ENCODE measurements around the gene FAM25C. TPM values are rescaled to one million over a fixed set of nuclear protein-coding genes. Genes with fewer than 3 reads are reported as not detected.
"Not testable (repeated sequence)": the region's sequence is repeated elsewhere in the genome, so short reads cannot be mapped to it uniquely, and the experiment has no call there.

FAM25C gene
- total RNA-seq, 2 donors from 2014 or later: not detected

GRCh38 chr10:47962785-47963184, 36.8 kb downstream of the FAM25C start:
- intact Hi-C loops (cut with DNase I); DNase-seq; ATAC-seq: not testable (repeated sequence)

- DNase-seq; intact Hi-C loops (cut with DNase I); ATAC-seq: not testable (repeated sequence)
Observed at GRCh38 chr10:47960699-47961098, 38.9 kb downstream of the FAM25C start.

- intact Hi-C loops (cut with DNase I); ATAC-seq; DNase-seq: not testable (repeated sequence)
Observed at GRCh38 chr10:47959677-47960076, 39.9 kb downstream of the FAM25C start.

- intact Hi-C loops (cut with DNase I); ATAC-seq; DNase-seq: not testable (repeated sequence)
Observed at GRCh38 chr10:47957158-47957557, 42.4 kb downstream of the FAM25C start.

GRCh38 chr10:47947424-47947823, 52.2 kb downstream of the FAM25C start:
- intact Hi-C loops (cut with DNase I); DNase-seq; ATAC-seq: not testable (repeated sequence)

Other genes starting within 250 kb of the FAM25C start
- gene SYT15B, start 236.2 kb downstream of the FAM25C start, total RNA-seq: 1 to 10 TPM; 1.6 to 3.8 TPM
- gene NPY4R2, start 81.1 kb downstream of the FAM25C start, total RNA-seq: under 1 TPM in 1 of 2 donors, not detected in 1; 0.74 TPM